NOMO-1 treated with DMSO at 0.1 percent for 48 hours (cell line): ENCODE results near the gene PTPN9.

Experiments
- DNase-seq: peaks from one replicate; lab custom pipeline; 2025; ENCODE audit not compliant: unreplicated experiment; lab: John Stamatoyannopoulos, UW

Gene PTPN9

GRCh38 chr15:75425966-75426500 lies 153.1 kb downstream of the PTPN9 start:
- DNase-seq, result no peak

- DNase-seq, result no peak
Measured at GRCh38 chr15:75422554-75422953, 156.6 kb downstream of the PTPN9 start.

- no peak for DNase-seq
Measured at GRCh38 chr15:75420698-75421097, 158.4 kb downstream of the PTPN9 start.

GRCh38 chr15:75416584-75416983 lies 162.5 kb downstream of the PTPN9 start:
- no peak for DNase-seq
